SU-DHL-6 (cell line): ENCODE data around the gene SMYD1.

Source experiments
- EZH2phosphoT487 ChIP-seq: fragments of 200-600 bp; sonication (generic), shearing (Covaris generic); conservative IDR thresholded peaks from 2 replicates; pipeline ENCODE4 v1.6.1; 2018; ENCODE audit warnings: mild to moderate bottlenecking, antibody characterized with exemption, low read length, moderate library complexity, mixed read lengths
- TF ChIP-seq, protein P1 (sequence below): fragments of 200-600 bp; sonication (generic); IDR thresholded peaks from one replicate; pipeline ENCODE4 v1.5.1; 2017; ENCODE audit warnings: antibody characterized with exemption, mild to moderate bottlenecking, low read length, moderate library complexity; ENCODE audit not compliant: insufficient read depth, poor library complexity, severe bottlenecking

DNA sequence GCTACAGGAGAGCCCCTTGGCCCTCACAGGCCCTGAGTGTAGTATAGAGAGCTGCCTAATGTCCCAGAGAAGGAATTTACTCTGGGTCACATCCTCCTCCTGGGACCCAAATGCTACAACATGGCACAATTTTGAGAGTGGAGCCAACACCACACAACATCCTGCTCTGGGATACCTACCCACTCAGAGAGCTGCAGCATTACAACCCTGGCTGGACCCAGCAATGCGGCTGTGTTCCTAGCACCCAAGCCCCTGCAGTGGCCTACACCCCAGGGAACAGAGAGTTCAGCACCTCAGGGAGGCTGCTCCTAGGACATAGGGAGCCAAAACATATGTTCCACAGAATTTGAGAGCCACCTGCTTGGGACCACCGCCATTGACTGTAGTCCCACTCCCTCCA is 79.5 kb downstream of the SMYD1 start:
- TF ChIP-seq, protein P1, sequence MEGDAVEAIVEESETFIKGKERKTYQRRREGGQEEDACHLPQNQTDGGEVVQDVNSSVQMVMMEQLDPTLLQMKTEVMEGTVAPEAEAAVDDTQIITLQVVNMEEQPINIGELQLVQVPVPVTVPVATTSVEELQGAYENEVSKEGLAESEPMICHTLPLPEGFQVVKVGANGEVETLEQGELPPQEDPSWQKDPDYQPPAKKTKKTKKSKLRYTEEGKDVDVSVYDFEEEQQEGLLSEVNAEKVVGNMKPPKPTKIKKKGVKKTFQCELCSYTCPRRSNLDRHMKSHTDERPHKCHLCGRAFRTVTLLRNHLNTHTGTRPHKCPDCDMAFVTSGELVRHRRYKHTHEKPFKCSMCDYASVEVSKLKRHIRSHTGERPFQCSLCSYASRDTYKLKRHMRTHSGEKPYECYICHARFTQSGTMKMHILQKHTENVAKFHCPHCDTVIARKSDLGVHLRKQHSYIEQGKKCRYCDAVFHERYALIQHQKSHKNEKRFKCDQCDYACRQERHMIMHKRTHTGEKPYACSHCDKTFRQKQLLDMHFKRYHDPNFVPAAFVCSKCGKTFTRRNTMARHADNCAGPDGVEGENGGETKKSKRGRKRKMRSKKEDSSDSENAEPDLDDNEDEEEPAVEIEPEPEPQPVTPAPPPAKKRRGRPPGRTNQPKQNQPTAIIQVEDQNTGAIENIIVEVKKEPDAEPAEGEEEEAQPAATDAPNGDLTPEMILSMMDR, result no peak
- TF ChIP-seq EZH2phosphoT487, result no peak
